Activated CD8-positive, alpha-beta T cell treated with anti-CD3 and anti-CD28 coated beads, Interleukin-2, amount 10 ng/mL, durations not matched to agents 7 days and 5 days (primary cell): ENCODE results near the gene TPRN. TPM values are rescaled to one million over a fixed set of nuclear protein-coding genes. Genes with fewer than 3 reads are reported as not detected.

Experiments
- ATAC-seq: fragments of 150-1000 bp; cut with Tn5 transposase; one replicate; pipeline ENCODE4 v1.10.0; 2021; ENCODE audit warnings: moderate library complexity
- CTCF ChIA-PET: fragments of 350-600 bp; sonication (Branson Sonifier 250); formaldehyde crosslinking; loops from one replicate; lab custom pipeline; 2021; ENCODE audit warnings: antibody characterized with exemption; lab: Charles Lee
- POLR2A ChIA-PET: fragments of 350-600 bp; sonication (Branson Sonifier 250); formaldehyde crosslinking; loops from one replicate; lab custom pipeline; 2021; ENCODE audit warnings: antibody characterized with exemption; lab: Charles Lee
- DNase-seq: peaks from one replicate; pipeline ENCODE4 v3.0.0-alpha.2; 2020
- H3K27ac Mint-ChIP-seq: one replicate; pipeline ENCODE4 v1.8.0; 2021; ENCODE audit warnings: mild to moderate bottlenecking, mixed read lengths
- H3K27me3 Mint-ChIP-seq: one replicate; pipeline ENCODE4 v1.8.0; 2021; ENCODE audit warnings: low read depth, mixed read lengths
- H3K36me3 Mint-ChIP-seq: one replicate; pipeline ENCODE4 v1.8.0; 2021; ENCODE audit warnings: low read depth, mixed read lengths
- H3K4me1 Mint-ChIP-seq: one replicate; pipeline ENCODE4 v1.8.0; 2021; ENCODE audit warnings: low read depth, mixed read lengths
- H3K4me3 Mint-ChIP-seq: one replicate; pipeline ENCODE4 v1.8.0; 2021; ENCODE audit warnings: mild to moderate bottlenecking, mixed read lengths
- H3K9me3 Mint-ChIP-seq: one replicate; pipeline ENCODE4 v1.8.0; 2022; ENCODE audit warnings: mixed read lengths; ENCODE audit not compliant: insufficient read depth
- total RNA-seq, 2 experiments: library from RNA; stranded (reverse); gene quantifications; one replicate each; pipeline ENCODE4 v1.2.3, GENCODE V29; 2021

The TPRN gene
- total RNA-seq, 2 experiments from 2014 or later, result 10.9 to 12.0 TPM

GRCh38 chr9:137235424-137236237 lies 35.1 kb upstream of the TPRN start:
- no peak for DNase-seq
- H3K36me3 Mint-ChIP-seq, result peaks cover 4% of the 10 kb centered on the region
- no peak overlapping the region for H3K27ac Mint-ChIP-seq
- peaks cover 3% of the 10 kb centered on the region for H3K27me3 Mint-ChIP-seq
- H3K4me1 Mint-ChIP-seq, result peaks cover 18% of the 10 kb centered on the region
- H3K9me3 Mint-ChIP-seq, result no peaks in the 10 kb centered on the region
- no peak overlapping the region for H3K4me3 Mint-ChIP-seq
- ATAC-seq, result no peak
- ChIA-PET POLR2A (no interaction called here), CTCF (interaction anchor here (1.0 to 5.2 kb wide), 17 partner anchors 10 to 439 kb away, joined by 3 to 73 read pairs (median 7); partner anchors contain the start of genes ANAPC2, CCDC183, CYSRT1 and DPP7)

- peaks cover 18% of the 10 kb centered on the region for H3K4me1 Mint-ChIP-seq
- H3K9me3 Mint-ChIP-seq, result no peaks in the 10 kb centered on the region
- H3K4me3 Mint-ChIP-seq, result no peak overlapping the region
- DNase-seq (no peak), ATAC-seq (no peak)
- no peak overlapping the region for H3K27ac Mint-ChIP-seq
- POLR2A ChIA-PET, result no interaction called here
- CTCF ChIA-PET, result interaction anchor here (1.3 to 5.2 kb wide), 2 partner anchors 10 to 139 kb away, joined by 4 to 73 read pairs; partner anchors contain the start of genes CYSRT1, RNF208 and RNF224
- H3K27me3 Mint-ChIP-seq, result peaks cover 3% of the 10 kb centered on the region
- H3K36me3 Mint-ChIP-seq, result peaks cover 4% of the 10 kb centered on the region
These were observed 34.4 kb upstream of the TPRN start for GRCh38 chr9:137234758-137235423.

- Mint-ChIP-seq H3K27ac (no peak overlapping the region), H3K9me3 (no peaks in the 10 kb centered on the region), H3K27me3 (peaks cover 3% of the 10 kb centered on the region), H3K36me3 (peaks cover 3% of the 10 kb centered on the region), H3K4me3 (no peak overlapping the region), H3K4me1 (peaks cover 18% of the 10 kb centered on the region)
- DNase-seq (no peak), ATAC-seq (no peak)
- ChIA-PET POLR2A (no interaction called here), CTCF (interaction anchor here (1.3 to 5.2 kb wide), 2 partner anchors 9 to 138 kb away, joined by 4 to 73 read pairs; partner anchors contain the start of genes CYSRT1, RNF208 and RNF224)
These were observed 33.6 kb upstream of the TPRN start for GRCh38 chr9:137234055-137234697.

- H3K27me3 Mint-ChIP-seq, result peaks cover 3% of the 10 kb centered on the region
- no peak overlapping the region for H3K4me3 Mint-ChIP-seq
- H3K27ac Mint-ChIP-seq, result no peak overlapping the region
- POLR2A ChIA-PET, result no interaction called here
- CTCF ChIA-PET, result no interaction called here
- no peak for DNase-seq
- no peaks in the 10 kb centered on the region for H3K36me3 Mint-ChIP-seq
- peaks cover 10% of the 10 kb centered on the region for H3K4me1 Mint-ChIP-seq
- no peak for ATAC-seq
- H3K9me3 Mint-ChIP-seq, result no peaks in the 10 kb centered on the region
These were observed 32.8 kb upstream of the TPRN start for GRCh38 chr9:137233143-137233980.

- no peak for DNase-seq
- Mint-ChIP-seq H3K9me3 (no peaks in the 10 kb centered on the region), H3K4me3 (no peak overlapping the region), H3K27me3 (peaks cover 3% of the 10 kb centered on the region), H3K4me1 (peaks cover 8% of the 10 kb centered on the region), H3K36me3 (no peaks in the 10 kb centered on the region), H3K27ac (no peak overlapping the region)
- ChIA-PET CTCF (no interaction called here), POLR2A (no interaction called here)
- no peak for ATAC-seq
These were observed 32.0 kb upstream of the TPRN start for GRCh38 chr9:137232510-137232909.

- H3K27ac Mint-ChIP-seq, result no peak overlapping the region
- POLR2A ChIA-PET, result interaction anchor here (1.4 kb wide), 1 partner anchor 9 kb away, joined by 5 read pairs; the partner anchor contains the start of gene TUBB4B
- H3K36me3 Mint-ChIP-seq, result no peaks in the 10 kb centered on the region
- ATAC-seq (no peak), DNase-seq (no peak)
- H3K4me3 Mint-ChIP-seq, result no peak overlapping the region
- H3K27me3 Mint-ChIP-seq, result peaks cover 3% of the 10 kb centered on the region
- H3K4me1 Mint-ChIP-seq, result peaks cover 9% of the 10 kb centered on the region
- no peaks in the 10 kb centered on the region for H3K9me3 Mint-ChIP-seq
- CTCF ChIA-PET, result no interaction called here
These were observed 31.6 kb upstream of the TPRN start for GRCh38 chr9:137232101-137232500.

- DNase-seq, result no peak
- Mint-ChIP-seq H3K4me1 (peaks cover 4% of the 10 kb centered on the region), H3K27ac (no peak overlapping the region), H3K4me3 (no peak overlapping the region), H3K27me3 (peaks cover 3% of the 10 kb centered on the region), H3K36me3 (no peaks in the 10 kb centered on the region), H3K9me3 (no peaks in the 10 kb centered on the region)
- no peak for ATAC-seq
- ChIA-PET POLR2A (interaction anchor here (1.4 kb wide), 1 partner anchor 9 kb away, joined by 5 read pairs; the partner anchor contains the start of gene TUBB4B), CTCF (no interaction called here)
These were observed 31.0 kb upstream of the TPRN start for GRCh38 chr9:137231372-137232039.

GRCh38 chr9:137230705-137231371 lies 30.3 kb upstream of the TPRN start, which contains the start of gene SLC34A3:
TSS of gene SLC34A3 (plus strand) at chr9:137230901. CDS start at chr9:137231703, 802 bp downstream.
- Mint-ChIP-seq H3K4me3 (no peak within 1 kb of the TSS), H3K27ac (no peak within 1 kb of the TSS), H3K9me3 (no peaks in the 10 kb centered on the region), H3K36me3 (no peaks in the 10 kb centered on the region), H3K4me1 (peaks cover 3% of the 10 kb centered on the region), H3K27me3 (peaks cover 3% of the 10 kb centered on the region)
- DNase-seq (no peak), ATAC-seq (no peak)
- ChIA-PET CTCF (no interaction called here), POLR2A (interaction anchor here (1.4 kb wide), 1 partner anchor 10 kb away, joined by 5 read pairs; the partner anchor contains the start of gene TUBB4B)

- Mint-ChIP-seq H3K9me3 (no peaks in the 10 kb centered on the region), H3K27me3 (peaks cover under 1% of the 10 kb centered on the region), H3K36me3 (no peaks in the 10 kb centered on the region), H3K27ac (no peak overlapping the region), H3K4me3 (no peak overlapping the region), H3K4me1 (peaks cover 7% of the 10 kb centered on the region)
- ATAC-seq, result no peak
- no peak for DNase-seq
- ChIA-PET CTCF (interaction anchor here (1.2 kb wide), 1 partner anchor 195 kb away, joined by 3 read pairs; no protein-coding TSS in a partner anchor), POLR2A (interaction anchor here (0.6 to 1.2 kb wide), 2 partner anchors 41 to 1678 kb away, joined by 3 read pairs; no protein-coding TSS in a partner anchor)
These were observed 29.6 kb upstream of the TPRN start for GRCh38 chr9:137229903-137230704.
